ENCODE results near the gene NCK1. TPM values are rescaled to one million over a fixed set of nuclear protein-coding genes. Genes with fewer than 3 reads are reported as not detected.

NCK1 gene
- total RNA-seq, 1 donor from 2014 or later: 54.0 TPM

- no peaks in the 10 kb centered on the region for H3K9me3 ChIP-seq
- TF ChIP-seq, protein P1, sequence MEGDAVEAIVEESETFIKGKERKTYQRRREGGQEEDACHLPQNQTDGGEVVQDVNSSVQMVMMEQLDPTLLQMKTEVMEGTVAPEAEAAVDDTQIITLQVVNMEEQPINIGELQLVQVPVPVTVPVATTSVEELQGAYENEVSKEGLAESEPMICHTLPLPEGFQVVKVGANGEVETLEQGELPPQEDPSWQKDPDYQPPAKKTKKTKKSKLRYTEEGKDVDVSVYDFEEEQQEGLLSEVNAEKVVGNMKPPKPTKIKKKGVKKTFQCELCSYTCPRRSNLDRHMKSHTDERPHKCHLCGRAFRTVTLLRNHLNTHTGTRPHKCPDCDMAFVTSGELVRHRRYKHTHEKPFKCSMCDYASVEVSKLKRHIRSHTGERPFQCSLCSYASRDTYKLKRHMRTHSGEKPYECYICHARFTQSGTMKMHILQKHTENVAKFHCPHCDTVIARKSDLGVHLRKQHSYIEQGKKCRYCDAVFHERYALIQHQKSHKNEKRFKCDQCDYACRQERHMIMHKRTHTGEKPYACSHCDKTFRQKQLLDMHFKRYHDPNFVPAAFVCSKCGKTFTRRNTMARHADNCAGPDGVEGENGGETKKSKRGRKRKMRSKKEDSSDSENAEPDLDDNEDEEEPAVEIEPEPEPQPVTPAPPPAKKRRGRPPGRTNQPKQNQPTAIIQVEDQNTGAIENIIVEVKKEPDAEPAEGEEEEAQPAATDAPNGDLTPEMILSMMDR (IDR thresholded peaks at IDR 0.05): no peak
- DNase-seq (no peak), ATAC-seq (no peak)
- H3K4me1 ChIP-seq: no peaks in the 10 kb centered on the region
- intact Hi-C loops (cut with DNase I): no loop called here
- H3K27ac ChIP-seq: no peak overlapping the region
- H3K4me3 ChIP-seq: no peak overlapping the region
- no peaks in the 10 kb centered on the region for H3K27me3 ChIP-seq
- no peaks in the 10 kb centered on the region for H3K36me3 ChIP-seq
These were observed 23.1 kb upstream of the NCK1 start for GRCh38 chr3:136838641-136839555.

GRCh38 chr3:136839556-136839931 is 22.5 kb upstream of the NCK1 start:
- TF ChIP-seq, protein P1 (IDR thresholded peaks at IDR 0.05): no peak
- no peak for DNase-seq
- H3K27me3 ChIP-seq: no peaks in the 10 kb centered on the region
- no peaks in the 10 kb centered on the region for H3K9me3 ChIP-seq
- no peak for ATAC-seq
- H3K36me3 ChIP-seq: no peaks in the 10 kb centered on the region
- no peak overlapping the region for H3K27ac ChIP-seq
- no peak overlapping the region for H3K4me3 ChIP-seq
- intact Hi-C loops (cut with DNase I): no loop called here
- no peaks in the 10 kb centered on the region for H3K4me1 ChIP-seq

GRCh38 chr3:136840252-136840651 is 21.8 kb upstream of the NCK1 start:
- intact Hi-C loops (cut with DNase I): no loop called here
- TF ChIP-seq, protein P1 (IDR thresholded peaks at IDR 0.05): no peak
- DNase-seq (no peak), ATAC-seq (no peak)
- Histone ChIP-seq H3K27ac (no peak overlapping the region), H3K4me1 (no peaks in the 10 kb centered on the region), H3K9me3 (no peaks in the 10 kb centered on the region), H3K27me3 (no peaks in the 10 kb centered on the region), H3K36me3 (no peaks in the 10 kb centered on the region), H3K4me3 (no peak overlapping the region)

DNA sequence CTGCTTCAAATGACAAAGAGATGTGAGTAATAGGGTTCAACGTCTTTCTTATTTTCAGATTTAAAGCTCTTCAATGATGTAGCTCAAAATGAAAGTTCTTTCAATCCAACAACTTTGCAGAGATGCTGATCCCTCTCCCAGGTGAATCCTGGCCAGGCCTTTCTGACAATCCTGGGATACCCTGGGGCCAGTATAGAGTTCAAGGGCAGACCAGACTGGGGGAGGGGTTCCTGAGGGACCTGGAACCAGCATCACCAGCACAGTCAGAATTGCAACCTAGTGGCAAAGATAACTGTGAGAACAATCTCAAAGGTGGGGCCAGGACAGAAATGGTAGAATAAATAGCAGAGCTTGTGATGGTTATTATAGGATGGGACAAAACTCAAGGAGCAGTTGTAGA is 19.7 kb upstream of the NCK1 start:
- Histone ChIP-seq H3K27ac (no peak overlapping the region), H3K9me3 (no peaks in the 10 kb centered on the region), H3K36me3 (no peaks in the 10 kb centered on the region), H3K4me1 (no peaks in the 10 kb centered on the region), H3K27me3 (no peaks in the 10 kb centered on the region), H3K4me3 (no peak overlapping the region)
- no peak for ATAC-seq
- TF ChIP-seq, protein P1 (IDR thresholded peaks at IDR 0.05): no peak
- DNase-seq: no peak
- intact Hi-C loops (cut with DNase I): no loop called here

DNA sequence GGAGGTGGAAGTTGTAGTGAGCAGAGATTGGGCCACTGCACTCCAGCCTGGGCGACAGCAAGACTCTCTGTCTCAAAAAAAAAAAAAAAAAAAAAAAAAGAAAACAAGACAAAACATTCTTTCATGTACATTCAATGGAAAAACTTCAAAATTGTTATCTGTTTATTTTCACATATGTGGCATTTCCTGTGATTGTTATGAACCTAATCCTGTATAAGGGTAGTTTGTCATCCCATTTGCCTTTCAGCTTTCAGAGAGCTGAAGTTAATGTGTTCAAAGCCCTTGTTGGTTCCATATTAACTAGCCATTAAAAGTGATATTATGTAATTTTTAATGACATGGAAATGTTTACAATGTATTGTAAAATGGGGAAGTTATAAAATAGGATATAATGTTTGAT is 17.3 kb upstream of the NCK1 start:
- no peaks in the 10 kb centered on the region for H3K4me1 ChIP-seq
- DNase-seq (no peak), ATAC-seq (no peak)
- intact Hi-C loops (cut with DNase I): no loop called here
- H3K27ac ChIP-seq: no peak overlapping the region
- TF ChIP-seq, protein P1 (IDR thresholded peaks at IDR 0.05): no peak
- no peaks in the 10 kb centered on the region for H3K9me3 ChIP-seq
- no peaks in the 10 kb centered on the region for H3K36me3 ChIP-seq
- H3K27me3 ChIP-seq: no peaks in the 10 kb centered on the region
- no peak overlapping the region for H3K4me3 ChIP-seq
